ENCODE measurements around the gene UCK2.

The UCK2 gene

DNA sequence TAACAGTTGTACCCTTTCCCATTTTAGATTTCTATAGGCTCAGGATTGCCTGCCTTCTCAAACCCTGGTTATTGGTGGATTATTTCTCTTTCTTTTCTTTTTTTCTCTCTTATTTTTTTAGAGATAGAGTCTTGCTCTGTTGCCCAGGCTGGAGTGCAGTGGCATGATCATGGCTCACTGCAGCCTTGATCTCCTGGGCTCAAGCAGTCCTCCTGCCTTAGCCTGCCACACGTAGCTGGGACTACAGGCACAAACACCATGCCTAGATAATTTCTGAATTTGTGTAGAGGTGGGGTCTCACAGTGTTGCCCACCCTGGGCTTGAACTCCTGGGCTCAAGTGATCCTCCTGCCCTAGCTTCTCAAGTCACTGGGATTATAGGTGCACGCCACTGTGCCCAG is 58.8 kb downstream of the UCK2 start:
- TF ChIP-seq RAD21 (IDR thresholded peaks at IDR 0.05; ENCODE audit: low read depth): no peak
- TF ChIP-seq, protein P1, sequence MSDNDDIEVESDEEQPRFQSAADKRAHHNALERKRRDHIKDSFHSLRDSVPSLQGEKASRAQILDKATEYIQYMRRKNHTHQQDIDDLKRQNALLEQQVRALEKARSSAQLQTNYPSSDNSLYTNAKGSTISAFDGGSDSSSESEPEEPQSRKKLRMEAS (IDR thresholded peaks at IDR 0.05): no peak
- TF ChIP-seq NFIC (IDR thresholded peaks at IDR 0.05): no peak
- TF ChIP-seq TAF1 (IDR thresholded peaks at IDR 0.05; ENCODE audit: low read depth): no peak
- TF ChIP-seq, protein P2, sequence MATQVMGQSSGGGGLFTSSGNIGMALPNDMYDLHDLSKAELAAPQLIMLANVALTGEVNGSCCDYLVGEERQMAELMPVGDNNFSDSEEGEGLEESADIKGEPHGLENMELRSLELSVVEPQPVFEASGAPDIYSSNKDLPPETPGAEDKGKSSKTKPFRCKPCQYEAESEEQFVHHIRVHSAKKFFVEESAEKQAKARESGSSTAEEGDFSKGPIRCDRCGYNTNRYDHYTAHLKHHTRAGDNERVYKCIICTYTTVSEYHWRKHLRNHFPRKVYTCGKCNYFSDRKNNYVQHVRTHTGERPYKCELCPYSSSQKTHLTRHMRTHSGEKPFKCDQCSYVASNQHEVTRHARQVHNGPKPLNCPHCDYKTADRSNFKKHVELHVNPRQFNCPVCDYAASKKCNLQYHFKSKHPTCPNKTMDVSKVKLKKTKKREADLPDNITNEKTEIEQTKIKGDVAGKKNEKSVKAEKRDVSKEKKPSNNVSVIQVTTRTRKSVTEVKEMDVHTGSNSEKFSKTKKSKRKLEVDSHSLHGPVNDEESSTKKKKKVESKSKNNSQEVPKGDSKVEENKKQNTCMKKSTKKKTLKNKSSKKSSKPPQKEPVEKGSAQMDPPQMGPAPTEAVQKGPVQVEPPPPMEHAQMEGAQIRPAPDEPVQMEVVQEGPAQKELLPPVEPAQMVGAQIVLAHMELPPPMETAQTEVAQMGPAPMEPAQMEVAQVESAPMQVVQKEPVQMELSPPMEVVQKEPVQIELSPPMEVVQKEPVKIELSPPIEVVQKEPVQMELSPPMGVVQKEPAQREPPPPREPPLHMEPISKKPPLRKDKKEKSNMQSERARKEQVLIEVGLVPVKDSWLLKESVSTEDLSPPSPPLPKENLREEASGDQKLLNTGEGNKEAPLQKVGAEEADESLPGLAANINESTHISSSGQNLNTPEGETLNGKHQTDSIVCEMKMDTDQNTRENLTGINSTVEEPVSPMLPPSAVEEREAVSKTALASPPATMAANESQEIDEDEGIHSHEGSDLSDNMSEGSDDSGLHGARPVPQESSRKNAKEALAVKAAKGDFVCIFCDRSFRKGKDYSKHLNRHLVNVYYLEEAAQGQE (IDR thresholded peaks at IDR 0.05; ENCODE audit: low read depth): no peak

DNA sequence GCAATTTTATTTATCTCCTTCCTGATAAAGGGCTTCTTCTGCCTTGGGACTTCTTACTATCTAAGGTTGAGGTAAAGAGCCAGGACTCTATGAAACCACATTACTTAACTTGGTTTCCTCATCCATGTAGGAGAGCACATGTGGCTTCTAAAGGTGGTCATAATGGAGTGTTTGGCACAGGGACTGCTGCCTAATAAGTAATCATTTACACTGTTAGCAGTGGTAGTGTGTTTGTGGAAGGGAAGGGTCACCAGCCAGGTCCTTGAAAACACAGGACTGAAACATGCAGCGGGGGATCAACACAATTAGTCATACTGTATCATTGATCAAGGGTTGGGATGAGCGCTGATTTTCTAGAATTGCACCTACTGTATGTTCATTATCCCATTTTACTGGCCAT is 59.6 kb downstream of the UCK2 start:
- TF ChIP-seq TEAD4 (IDR thresholded peaks at IDR 0.05) (no peak), CEBPB (IDR thresholded peaks at IDR 0.05) (no peak), ZBTB7A (IDR thresholded peaks at IDR 0.05; ENCODE audit: low read depth) (no peak), EGR1 (IDR thresholded peaks at IDR 0.05) (no peak), CREB1 (IDR thresholded peaks at IDR 0.05; ENCODE audit: low read depth) (no peak), TAF1 (IDR thresholded peaks at IDR 0.05; ENCODE audit: low read depth) (no peak), NFIC (IDR thresholded peaks at IDR 0.05) (no peak), RAD21 (IDR thresholded peaks at IDR 0.05; ENCODE audit: low read depth) (no peak), YY1 (IDR thresholded peaks at IDR 0.05; ENCODE audit: low read depth) (no peak), EP300 (IDR thresholded peaks at IDR 0.05; ENCODE audit: borderline replicate concordance) (no peak), TCF12 (IDR thresholded peaks at IDR 0.05; ENCODE audit: low read depth) (no peak), FOXM1 (IDR thresholded peaks at IDR 0.05; ENCODE audit: borderline replicate concordance, low read depth) (no peak)
- TF ChIP-seq, protein P1 (IDR thresholded peaks at IDR 0.05): no peak
- TF ChIP-seq, protein P2 (IDR thresholded peaks at IDR 0.05; ENCODE audit: low read depth): no peak
- TF ChIP-seq, protein P3, sequence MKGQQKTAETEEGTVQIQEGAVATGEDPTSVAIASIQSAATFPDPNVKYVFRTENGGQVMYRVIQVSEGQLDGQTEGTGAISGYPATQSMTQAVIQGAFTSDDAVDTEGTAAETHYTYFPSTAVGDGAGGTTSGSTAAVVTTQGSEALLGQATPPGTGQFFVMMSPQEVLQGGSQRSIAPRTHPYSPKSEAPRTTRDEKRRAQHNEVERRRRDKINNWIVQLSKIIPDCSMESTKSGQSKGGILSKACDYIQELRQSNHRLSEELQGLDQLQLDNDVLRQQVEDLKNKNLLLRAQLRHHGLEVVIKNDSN (IDR thresholded peaks at IDR 0.05): no peak

DNA sequence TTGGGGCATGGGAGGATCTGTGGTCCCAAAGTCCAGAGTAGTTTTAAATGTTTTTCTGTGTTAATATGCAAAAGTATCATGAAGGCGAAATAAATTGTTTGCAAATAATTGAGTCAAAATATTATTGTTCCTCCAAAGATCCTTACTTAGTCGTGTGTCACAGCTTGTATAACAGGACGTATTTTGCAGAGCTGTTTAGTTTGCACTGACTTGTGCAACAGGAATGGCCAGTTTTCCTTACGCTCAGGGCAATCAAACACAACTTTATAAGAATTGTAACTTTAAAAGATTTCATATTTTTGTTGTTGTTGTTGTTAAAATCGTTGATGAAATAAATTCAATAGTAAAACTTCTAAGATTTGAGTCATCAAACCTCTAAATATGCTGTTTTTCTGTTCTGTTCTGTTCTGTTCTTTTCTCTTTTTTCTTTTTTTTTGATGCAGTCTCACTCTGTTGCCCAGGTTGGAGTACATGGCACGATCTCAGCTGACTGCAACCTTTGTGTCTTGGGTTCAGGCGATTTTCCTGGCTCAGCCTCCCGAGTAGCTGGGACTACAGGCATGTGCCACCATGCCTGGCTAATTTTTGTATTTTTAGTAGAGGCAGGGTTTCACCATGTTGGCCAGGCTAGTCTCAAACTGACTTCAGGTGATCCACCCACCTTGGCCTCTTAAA is 60.6 kb downstream of the UCK2 start:
- TF ChIP-seq, protein P3 (IDR thresholded peaks at IDR 0.05): no peak
- no peak for TF ChIP-seq EP300 (IDR thresholded peaks at IDR 0.05; ENCODE audit: borderline replicate concordance)
- TF ChIP-seq TEAD4 (IDR thresholded peaks at IDR 0.05): no peak
- TF ChIP-seq NFIC (IDR thresholded peaks at IDR 0.05): no peak
- no peak for TF ChIP-seq TAF1 (IDR thresholded peaks at IDR 0.05; ENCODE audit: low read depth)
- TF ChIP-seq CEBPB (IDR thresholded peaks at IDR 0.05): no peak

DNA sequence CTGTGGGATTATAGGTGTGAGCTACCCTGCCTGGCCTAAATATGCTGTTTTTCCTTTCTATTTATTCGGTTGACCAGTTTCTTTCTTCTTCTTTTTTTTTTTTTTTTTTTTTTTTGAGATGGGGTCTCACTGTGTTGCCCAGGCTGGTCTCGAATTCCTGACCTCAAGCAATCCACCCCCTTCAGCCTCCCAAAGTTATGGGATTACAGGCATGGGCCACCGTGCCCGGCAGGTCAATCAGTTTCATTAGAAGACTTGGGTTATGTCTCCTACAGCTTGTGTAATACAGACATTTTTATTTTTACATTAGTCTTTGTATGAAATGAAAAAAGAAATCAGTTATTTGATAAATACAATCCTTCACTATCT is 61.1 kb downstream of the UCK2 start:
- TF ChIP-seq TEAD4 (IDR thresholded peaks at IDR 0.05) (no peak), TCF12 (IDR thresholded peaks at IDR 0.05; ENCODE audit: low read depth) (no peak), RAD21 (IDR thresholded peaks at IDR 0.05; ENCODE audit: low read depth) (no peak), NFIC (IDR thresholded peaks at IDR 0.05) (no peak), CEBPB (IDR thresholded peaks at IDR 0.05) (no peak), TAF1 (IDR thresholded peaks at IDR 0.05; ENCODE audit: low read depth) (no peak), YY1 (IDR thresholded peaks at IDR 0.05; ENCODE audit: low read depth) (no peak), ZBTB7A (IDR thresholded peaks at IDR 0.05; ENCODE audit: low read depth) (no peak), FOXM1 (IDR thresholded peaks at IDR 0.05; ENCODE audit: borderline replicate concordance, low read depth) (no peak)
- TF ChIP-seq, protein P3 (IDR thresholded peaks at IDR 0.05): no peak
- TF ChIP-seq, protein P1 (IDR thresholded peaks at IDR 0.05): no peak

DNA sequence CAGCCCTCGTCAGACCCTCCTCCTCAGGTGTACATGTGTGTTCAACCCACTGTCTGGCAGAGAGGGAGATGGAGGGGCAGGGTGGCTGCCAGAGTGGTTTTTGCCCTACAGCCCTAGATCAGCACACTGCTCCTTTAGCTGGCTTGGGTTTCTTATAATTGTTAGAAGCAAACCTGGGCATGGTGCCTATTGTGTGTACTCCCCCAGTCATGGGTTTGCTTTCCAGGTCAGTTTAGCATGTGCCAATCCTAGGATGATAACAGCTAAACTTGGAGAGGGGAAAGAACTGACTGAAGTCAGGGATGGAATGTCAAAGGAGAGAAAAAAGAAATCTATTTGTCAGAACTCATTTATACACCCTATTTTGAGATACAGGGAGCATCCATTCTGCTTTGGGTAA is 63.3 kb downstream of the UCK2 start:
- TF ChIP-seq, protein P1 (IDR thresholded peaks at IDR 0.05): no peak
- TF ChIP-seq TEAD4 (IDR thresholded peaks at IDR 0.05) (no peak), TAF1 (IDR thresholded peaks at IDR 0.05; ENCODE audit: low read depth) (no peak), YY1 (IDR thresholded peaks at IDR 0.05; ENCODE audit: low read depth) (no peak)
